Measurements from ENCODE around the gene STXBP2. TPM values are rescaled to one million over a fixed set of nuclear protein-coding genes. Genes with fewer than 3 reads are reported as not detected.

Gene STXBP2
- total and polyA plus RNA-seq, 9 of the 15 experiments (the other 6 are each of a cell fraction or from before 2014, with no cell fraction given): 2.5 to 163 (median 71.3) TPM

DNA sequence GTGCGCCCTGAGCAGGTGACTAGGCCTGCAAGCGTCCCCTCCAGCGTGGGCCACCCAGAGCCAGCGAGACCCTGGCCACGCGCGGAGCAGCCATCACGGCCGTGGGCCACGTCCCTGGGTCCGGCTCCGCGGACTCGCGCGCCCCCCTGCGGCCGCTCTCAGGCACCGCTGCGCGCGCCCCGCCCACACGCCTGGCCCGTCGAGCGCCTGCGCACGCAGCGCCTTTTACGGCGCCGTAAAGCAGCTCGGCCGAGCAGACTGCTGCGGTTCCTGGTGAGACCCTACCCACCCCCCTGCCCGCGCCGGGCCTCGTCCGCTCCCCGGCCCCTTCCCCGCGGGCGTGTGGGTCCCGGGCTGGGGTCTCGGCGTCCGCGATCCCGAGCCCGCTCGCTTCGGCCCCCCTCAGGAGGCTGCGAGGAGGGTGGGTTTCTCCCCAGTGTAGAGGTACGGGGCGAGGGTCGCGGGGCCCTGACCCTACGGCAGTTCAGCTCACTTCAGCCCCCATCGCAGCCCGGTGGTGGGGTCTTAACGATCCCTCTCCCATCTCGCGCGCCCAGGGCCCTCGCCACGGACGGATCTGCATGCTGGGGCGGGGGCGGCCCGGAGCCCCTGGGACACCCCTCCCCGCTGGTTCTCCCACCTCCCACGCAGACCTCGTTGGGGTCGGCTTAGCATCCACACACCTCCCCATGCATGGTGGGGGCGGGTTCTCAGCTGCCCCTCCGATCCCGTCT is 43.9 kb downstream of the STXBP2 start, which contains the start of gene TRAPPC5 (continued):
- TF ChIP-seq, protein P1, sequence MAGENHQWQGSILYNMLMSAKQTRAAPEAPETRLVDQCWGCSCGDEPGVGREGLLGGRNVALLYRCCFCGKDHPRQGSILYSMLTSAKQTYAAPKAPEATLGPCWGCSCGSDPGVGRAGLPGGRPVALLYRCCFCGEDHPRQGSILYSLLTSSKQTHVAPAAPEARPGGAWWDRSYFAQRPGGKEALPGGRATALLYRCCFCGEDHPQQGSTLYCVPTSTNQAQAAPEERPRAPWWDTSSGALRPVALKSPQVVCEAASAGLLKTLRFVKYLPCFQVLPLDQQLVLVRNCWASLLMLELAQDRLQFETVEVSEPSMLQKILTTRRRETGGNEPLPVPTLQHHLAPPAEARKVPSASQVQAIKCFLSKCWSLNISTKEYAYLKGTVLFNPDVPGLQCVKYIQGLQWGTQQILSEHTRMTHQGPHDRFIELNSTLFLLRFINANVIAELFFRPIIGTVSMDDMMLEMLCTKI (IDR thresholded peaks at IDR 0.05; ENCODE audit: partially characterized antibody): no peak
- TF ChIP-seq ZNF778 (CRISPR knock-in tag; IDR thresholded peaks at IDR 0.05) (no peak), RFX7 (CRISPR knock-in tag; IDR thresholded peaks at IDR 0.05) (no peak), BRF1 (IDR thresholded peaks at IDR 0.05; ENCODE audit: borderline replicate concordance, extremely low read depth, insufficient read length) (no peak), YY1 (IDR thresholded peaks at IDR 0.05; ENCODE audit: borderline replicate concordance in 1 of 3, control insufficient read depth in 1 of 3, extremely low read depth in 1 of 3, insufficient read depth in 3 of 3, insufficient read length in 1 of 3, insufficient replicate concordance in 2 of 3, low read depth in 1 of 3, low read length in 2 of 3) (peak; percentile 47 to 83 (median 73)), PHF8 (IDR thresholded peaks at IDR 0.05; ENCODE audit: borderline replicate concordance, low read length) (peak; percentile 80; the same call in 1 of the 2 replicates), FOXJ2 (tag; IDR thresholded peaks at IDR 0.05) (no peak), POLR2G (IDR thresholded peaks at IDR 0.05; ENCODE audit: low read depth, low read length) (peak; percentile 72), ZNF76 (CRISPR knock-in tag; IDR thresholded peaks at IDR 0.05; ENCODE audit: borderline replicate concordance) (no peak), GATA2 (CRISPR knock-in tag; IDR thresholded peaks at IDR 0.05) (peak; percentile 31; the same call in 1 of the 2 replicates), ZFP1 (CRISPR knock-in tag; IDR thresholded peaks at IDR 0.05) (no peak), SIX5 (IDR thresholded peaks at IDR 0.05; ENCODE audit: borderline replicate concordance in 1 of 2, insufficient read depth in 1 of 2, low read depth in 1 of 2, low read length in 2 of 2) (no peak), TAF9B (IDR thresholded peaks at IDR 0.05; ENCODE audit: partially characterized antibody) (no peak), DPF2 (IDR thresholded peaks at IDR 0.05) (no peak), MECOM (CRISPR knock-in tag; IDR thresholded peaks at IDR 0.05) (no peak), GTF2F1 (IDR thresholded peaks at IDR 0.05; ENCODE audit: low read depth, low read length) (no peak), NR2C1 (IDR thresholded peaks at IDR 0.05) (no peak), NR2C1 (tag; IDR thresholded peaks at IDR 0.05) (no peak)
- TF ChIP-seq, protein P2, sequence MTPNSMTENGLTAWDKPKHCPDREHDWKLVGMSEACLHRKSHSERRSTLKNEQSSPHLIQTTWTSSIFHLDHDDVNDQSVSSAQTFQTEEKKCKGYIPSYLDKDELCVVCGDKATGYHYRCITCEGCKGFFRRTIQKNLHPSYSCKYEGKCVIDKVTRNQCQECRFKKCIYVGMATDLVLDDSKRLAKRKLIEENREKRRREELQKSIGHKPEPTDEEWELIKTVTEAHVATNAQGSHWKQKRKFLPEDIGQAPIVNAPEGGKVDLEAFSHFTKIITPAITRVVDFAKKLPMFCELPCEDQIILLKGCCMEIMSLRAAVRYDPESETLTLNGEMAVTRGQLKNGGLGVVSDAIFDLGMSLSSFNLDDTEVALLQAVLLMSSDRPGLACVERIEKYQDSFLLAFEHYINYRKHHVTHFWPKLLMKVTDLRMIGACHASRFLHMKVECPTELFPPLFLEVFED (CRISPR knock-in tag; conservative IDR thresholded peaks at IDR 0.05): no peak
- TF ChIP-seq, protein P3, sequence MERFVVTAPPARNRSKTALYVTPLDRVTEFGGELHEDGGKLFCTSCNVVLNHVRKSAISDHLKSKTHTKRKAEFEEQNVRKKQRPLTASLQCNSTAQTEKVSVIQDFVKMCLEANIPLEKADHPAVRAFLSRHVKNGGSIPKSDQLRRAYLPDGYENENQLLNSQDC (CRISPR knock-in tag; IDR thresholded peaks at IDR 0.05): no peak
- TF ChIP-seq, protein P4, sequence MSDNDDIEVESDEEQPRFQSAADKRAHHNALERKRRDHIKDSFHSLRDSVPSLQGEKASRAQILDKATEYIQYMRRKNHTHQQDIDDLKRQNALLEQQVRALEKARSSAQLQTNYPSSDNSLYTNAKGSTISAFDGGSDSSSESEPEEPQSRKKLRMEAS (CRISPR knock-in tag; IDR thresholded peaks at IDR 0.05): peak; percentile 55; the same call in 1 of the 2 replicates
- TF ChIP-seq, protein P5, sequence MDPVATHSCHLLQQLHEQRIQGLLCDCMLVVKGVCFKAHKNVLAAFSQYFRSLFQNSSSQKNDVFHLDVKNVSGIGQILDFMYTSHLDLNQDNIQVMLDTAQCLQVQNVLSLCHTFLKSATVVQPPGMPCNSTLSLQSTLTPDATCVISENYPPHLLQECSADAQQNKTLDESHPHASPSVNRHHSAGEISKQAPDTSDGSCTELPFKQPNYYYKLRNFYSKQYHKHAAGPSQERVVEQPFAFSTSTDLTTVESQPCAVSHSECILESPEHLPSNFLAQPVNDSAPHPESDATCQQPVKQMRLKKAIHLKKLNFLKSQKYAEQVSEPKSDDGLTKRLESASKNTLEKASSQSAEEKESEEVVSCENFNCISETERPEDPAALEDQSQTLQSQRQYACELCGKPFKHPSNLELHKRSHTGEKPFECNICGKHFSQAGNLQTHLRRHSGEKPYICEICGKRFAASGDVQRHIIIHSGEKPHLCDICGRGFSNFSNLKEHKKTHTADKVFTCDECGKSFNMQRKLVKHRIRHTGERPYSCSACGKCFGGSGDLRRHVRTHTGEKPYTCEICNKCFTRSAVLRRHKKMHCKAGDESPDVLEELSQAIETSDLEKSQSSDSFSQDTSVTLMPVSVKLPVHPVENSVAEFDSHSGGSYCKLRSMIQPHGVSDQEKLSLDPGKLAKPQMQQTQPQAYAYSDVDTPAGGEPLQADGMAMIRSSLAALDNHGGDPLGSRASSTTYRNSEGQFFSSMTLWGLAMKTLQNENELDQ (CRISPR knock-in tag; IDR thresholded peaks at IDR 0.05; ENCODE audit: borderline replicate concordance): no peak
